ENCODE data around the gene RCE1.

RCE1 gene

GRCh38 chr11:66868726-66869566 lies 25.7 kb downstream of the RCE1 start:
- peak; percentile 79 for DNase-seq (ENCODE audit: low read depth)

- no peak for DNase-seq (ENCODE audit: low read depth)
Observed at GRCh38 chr11:66869567-66869870, 26.3 kb downstream of the RCE1 start.

- no peak for DNase-seq (ENCODE audit: low read depth)
Observed at GRCh38 chr11:66870131-66870530, 26.9 kb downstream of the RCE1 start.

- DNase-seq (ENCODE audit: low read depth), result no peak
Observed at GRCh38 chr11:66870616-66871520, 27.6 kb downstream of the RCE1 start.

- DNase-seq (ENCODE audit: low read depth), result no peak
Observed at GRCh38 chr11:66871521-66871901, 28.3 kb downstream of the RCE1 start.

GRCh38 chr11:66874232-66874631 lies 31.0 kb downstream of the RCE1 start:
- DNase-seq (ENCODE audit: low read depth), result no peak

GRCh38 chr11:66875378-66875777 lies 32.1 kb downstream of the RCE1 start:
- no peak for DNase-seq (ENCODE audit: low read depth)

GRCh38 chr11:66877588-66878385 lies 34.5 kb downstream of the RCE1 start:
- no peak for DNase-seq (ENCODE audit: low read depth)

- DNase-seq (ENCODE audit: low read depth), result no peak
Observed at GRCh38 chr11:66878474-66878873, 35.2 kb downstream of the RCE1 start.

- no peak for DNase-seq (ENCODE audit: low read depth)
Observed at GRCh38 chr11:66879000-66879399, 35.8 kb downstream of the RCE1 start.

- DNase-seq (ENCODE audit: low read depth), result no peak
Observed at GRCh38 chr11:66879583-66879982, 36.3 kb downstream of the RCE1 start.

- no peak for DNase-seq (ENCODE audit: low read depth)
Observed at GRCh38 chr11:66879999-66880398, 36.8 kb downstream of the RCE1 start.

GRCh38 chr11:66880496-66881450 lies 37.5 kb downstream of the RCE1 start:
- no peak for DNase-seq (ENCODE audit: low read depth)

- DNase-seq (ENCODE audit: low read depth), result no peak
Observed at GRCh38 chr11:66881451-66881835, 38.2 kb downstream of the RCE1 start.

GRCh38 chr11:66881927-66882452 lies 38.7 kb downstream of the RCE1 start:
- no peak for DNase-seq (ENCODE audit: low read depth)

- no peak for DNase-seq (ENCODE audit: low read depth)
Observed at GRCh38 chr11:66882561-66883015, 39.3 kb downstream of the RCE1 start.

GRCh38 chr11:66883016-66883965 lies 40.0 kb downstream of the RCE1 start:
- peak; percentile 46 for DNase-seq (ENCODE audit: low read depth)

- no peak for DNase-seq (ENCODE audit: low read depth)
Observed at GRCh38 chr11:66884443-66884842, 41.2 kb downstream of the RCE1 start.

GRCh38 chr11:66885469-66885868 lies 42.2 kb downstream of the RCE1 start:
- DNase-seq (ENCODE audit: low read depth), result no peak

GRCh38 chr11:66885950-66886440 lies 42.8 kb downstream of the RCE1 start:
- DNase-seq (ENCODE audit: low read depth), result no peak
